SK-N-MC (cell line): ENCODE data around the gene LAMA5.

Source experiments
- DNase-seq: peaks from one replicate; pipeline ENCODE4 v3.0.0-alpha.2; 2011; ENCODE audit warnings: low read depth, low spot score
- H3K27ac ChIP-seq: fragments of 200-600 bp; sonication (generic); 2 replicates; pipeline ENCODE4 v1.5.1; 2016; ENCODE audit warnings: mixed run types
- H3K36me3 ChIP-seq: fragments of 200-600 bp; sonication (generic); 2 replicates; pipeline ENCODE4 v1.6.1; 2017; ENCODE audit warnings: antibody characterized with exemption, low read length, mixed read lengths; ENCODE audit not compliant: insufficient read depth
- H3K4me3 ChIP-seq: fragments of 200-600 bp; sonication (generic); 2 replicates; pipeline ENCODE4 v1.5.1; 2016
- H3K9ac ChIP-seq: fragments of 200-600 bp; sonication (generic); 2 replicates; pipeline ENCODE4 v1.8.0; 2017; ENCODE audit warnings: mixed run types, mixed read lengths; ENCODE audit not compliant: insufficient read length
- H3K9me3 ChIP-seq: fragments of 200-600 bp; sonication (generic); 2 replicates; pipeline ENCODE4 v1.6.1; 2017; ENCODE audit warnings: low read depth, mild to moderate bottlenecking, antibody characterized with exemption, low read length, moderate library complexity, mixed read lengths
- EZH2 ChIP-seq: fragments of 200-600 bp; sonication (generic); IDR thresholded peaks from one replicate; pipeline ENCODE4 v1.6.1; 2017; ENCODE audit warnings: antibody characterized with exemption
- FOXP2 ChIP-seq: optimal IDR thresholded peaks from 2 replicates; pipeline ENCODE3; 2011; ENCODE audit warnings: mild to moderate bottlenecking, moderate library complexity; ENCODE audit not compliant: insufficient read depth; ENCODE audit errors: extremely low read length, control extremely low read depth
- POLR2AphosphoS5 ChIP-seq: IDR thresholded peaks from 2 replicates; pipeline ENCODE4 v1.6.1; 2012; ENCODE audit warnings: mild to moderate bottlenecking, low read depth, low read length, borderline replicate concordance

LAMA5 gene

GRCh38 chr20:62332989-62333819 is 33.9 kb downstream of the LAMA5 start:
- no peak overlapping the region for H3K9ac ChIP-seq

DNA sequence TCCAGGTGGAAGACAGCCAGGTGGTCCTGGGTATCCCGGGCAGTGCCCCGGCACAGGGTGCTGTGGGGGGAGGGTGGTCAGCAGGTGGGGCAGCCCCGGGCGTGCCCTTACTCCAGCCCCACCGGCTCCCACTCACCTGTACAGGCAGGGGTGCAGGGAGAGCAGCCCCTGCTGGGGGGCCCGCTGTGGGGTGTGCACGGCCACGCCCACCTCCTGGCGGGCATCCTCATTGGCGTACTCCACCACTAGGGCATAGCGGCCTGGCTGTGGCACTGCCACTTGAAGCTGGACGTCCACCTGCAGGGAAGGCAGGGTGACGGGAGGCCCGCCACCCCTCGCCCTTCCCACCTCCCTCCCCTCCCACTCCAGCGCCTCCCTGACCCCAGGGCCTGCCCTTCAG is 34.7 kb downstream of the LAMA5 start:
- no peak overlapping the region for H3K4me3 ChIP-seq
- no peaks in the 10 kb centered on the region for H3K36me3 ChIP-seq
- no peak for DNase-seq
- H3K9ac ChIP-seq, result no peak overlapping the region
- H3K27ac ChIP-seq, result no peak overlapping the region
- H3K9me3 ChIP-seq, result no peaks in the 10 kb centered on the region
- no peak for TF ChIP-seq FOXP2
- no peak for TF ChIP-seq EZH2
- TF ChIP-seq POLR2AphosphoS5, result no peak

More at GRCh38 chr20:62332989-62333819, 33.9 kb downstream of the LAMA5 start:
- Histone ChIP-seq H3K9me3 (no peaks in the 10 kb centered on the region), H3K36me3 (no peaks in the 10 kb centered on the region), H3K27ac (no peak overlapping the region), H3K4me3 (no peak overlapping the region)
- DNase-seq, result no peak
- TF ChIP-seq POLR2AphosphoS5, result no peak
- TF ChIP-seq EZH2, result no peak
- TF ChIP-seq FOXP2, result no peak

DNA sequence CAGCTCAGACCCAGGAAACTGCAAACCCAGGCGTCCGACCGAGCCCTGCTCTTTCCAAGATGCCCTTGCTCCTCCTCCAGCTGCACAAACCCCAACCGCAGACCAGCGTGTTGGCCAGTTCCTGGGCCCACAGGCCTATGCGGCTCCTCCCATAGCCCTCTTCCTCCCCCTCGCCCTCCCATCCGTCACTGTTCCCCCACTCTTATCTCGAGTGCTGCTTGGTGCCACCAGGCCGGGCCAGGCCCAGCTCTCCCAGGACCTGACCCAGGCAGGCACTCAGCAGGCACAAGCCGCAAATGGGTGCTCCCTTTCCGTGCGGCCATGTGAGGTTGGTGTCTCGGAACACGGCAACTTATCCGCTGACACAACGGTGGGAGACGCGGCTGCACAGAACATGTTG is 35.8 kb downstream of the LAMA5 start:
- Histone ChIP-seq H3K4me3 (no peak overlapping the region), H3K27ac (no peak overlapping the region), H3K9ac (no peak overlapping the region), H3K9me3 (no peaks in the 10 kb centered on the region), H3K36me3 (no peaks in the 10 kb centered on the region)
- no peak for DNase-seq
- TF ChIP-seq EZH2 (no peak), POLR2AphosphoS5 (no peak), FOXP2 (no peak)

DNA sequence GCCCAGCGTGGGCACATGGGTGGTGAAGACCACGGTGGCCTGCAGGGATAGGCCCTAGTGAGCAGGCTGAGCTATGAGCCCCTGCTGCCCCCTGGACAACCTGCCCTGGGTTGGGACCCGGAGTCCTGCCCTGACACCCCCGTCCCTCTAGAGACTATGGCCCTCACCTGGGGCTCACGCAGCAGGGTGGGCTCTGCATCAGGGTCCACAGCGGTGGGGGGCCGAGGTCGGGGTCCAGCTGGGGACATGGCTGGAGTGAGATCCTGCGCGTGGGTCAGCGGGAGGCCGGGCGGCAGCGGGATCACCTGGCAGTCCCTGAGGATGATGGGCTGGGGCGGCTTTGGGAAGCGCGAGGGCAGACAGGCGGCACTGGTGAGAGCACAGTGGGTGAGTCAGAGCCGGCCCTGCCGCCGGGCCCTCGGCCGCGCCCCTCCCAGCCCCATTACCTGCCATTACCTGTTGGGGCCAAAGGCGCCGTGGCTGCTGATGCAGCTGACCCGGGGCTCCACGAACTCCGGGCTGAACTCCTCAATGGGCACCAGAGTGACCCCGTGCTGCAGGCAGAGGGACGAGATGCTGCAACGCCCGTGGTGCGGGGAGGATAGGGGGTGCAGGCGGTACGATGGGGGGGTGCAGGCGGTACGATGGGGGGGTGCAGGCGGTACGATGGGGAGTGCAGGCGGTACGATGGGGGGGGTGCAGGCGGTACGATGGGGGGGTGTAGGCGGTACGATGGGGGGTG is 36.4 kb downstream of the LAMA5 start:
- Histone ChIP-seq H3K9ac (no peak overlapping the region), H3K36me3 (no peaks in the 10 kb centered on the region), H3K27ac (no peak overlapping the region), H3K9me3 (no peaks in the 10 kb centered on the region), H3K4me3 (no peak overlapping the region)
- TF ChIP-seq POLR2AphosphoS5, result no peak
- TF ChIP-seq EZH2, result no peak
- TF ChIP-seq FOXP2, result no peak
- no peak for DNase-seq

DNA sequence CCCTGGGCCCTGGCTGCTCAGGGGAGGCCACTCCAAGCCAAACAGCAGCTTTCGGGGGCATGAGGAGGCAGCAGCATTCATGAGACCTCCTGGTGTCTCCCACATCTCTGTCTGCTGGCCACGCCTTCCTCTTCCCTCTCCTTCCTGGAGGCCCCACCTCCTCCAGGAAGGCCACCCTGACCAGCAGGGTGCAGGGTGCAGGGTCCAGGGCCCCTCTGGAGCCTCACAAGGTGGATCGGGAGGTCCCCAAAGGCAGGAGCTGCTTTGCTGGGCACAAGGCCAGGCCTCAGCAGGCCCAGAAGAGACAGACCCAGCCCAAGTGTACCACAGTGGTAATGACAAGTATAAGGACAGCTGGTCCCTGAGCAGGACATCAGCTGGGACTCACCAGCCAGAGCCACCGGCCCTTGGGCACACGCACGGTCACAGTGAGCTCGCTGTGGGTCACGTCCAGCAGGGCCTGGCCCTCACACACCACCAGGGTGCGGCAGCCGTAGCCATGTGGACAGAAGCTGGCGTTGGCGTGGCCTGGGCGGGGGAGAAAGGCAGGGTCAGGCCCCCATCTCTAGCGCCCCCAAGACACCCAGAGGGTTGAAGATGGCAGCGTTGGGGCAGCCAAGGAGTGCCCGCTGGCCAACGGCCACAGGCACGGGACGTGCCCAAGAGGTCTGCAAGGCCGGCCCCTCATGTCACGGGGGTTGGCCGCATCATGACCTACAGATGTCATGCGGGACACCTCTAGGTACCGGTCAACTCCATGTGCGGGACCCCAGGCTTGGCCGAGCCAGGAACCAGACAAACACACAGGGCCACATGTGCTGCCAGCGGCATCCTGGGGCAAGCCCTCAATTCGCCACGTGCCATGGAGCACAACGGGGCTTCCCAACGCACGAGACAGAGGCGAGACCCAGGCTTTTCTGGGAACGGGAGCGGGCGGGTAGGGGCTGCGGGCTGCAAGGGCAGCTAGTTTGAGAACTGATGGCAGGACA is 37.4 kb downstream of the LAMA5 start:
- H3K36me3 ChIP-seq, result no peaks in the 10 kb centered on the region
- H3K27ac ChIP-seq, result no peak overlapping the region
- TF ChIP-seq FOXP2 (no peak), EZH2 (no peak), POLR2AphosphoS5 (no peak)
- no peaks in the 10 kb centered on the region for H3K9me3 ChIP-seq
- H3K9ac ChIP-seq, result no peak overlapping the region
- DNase-seq, result no peak
- H3K4me3 ChIP-seq, result no peak overlapping the region

DNA sequence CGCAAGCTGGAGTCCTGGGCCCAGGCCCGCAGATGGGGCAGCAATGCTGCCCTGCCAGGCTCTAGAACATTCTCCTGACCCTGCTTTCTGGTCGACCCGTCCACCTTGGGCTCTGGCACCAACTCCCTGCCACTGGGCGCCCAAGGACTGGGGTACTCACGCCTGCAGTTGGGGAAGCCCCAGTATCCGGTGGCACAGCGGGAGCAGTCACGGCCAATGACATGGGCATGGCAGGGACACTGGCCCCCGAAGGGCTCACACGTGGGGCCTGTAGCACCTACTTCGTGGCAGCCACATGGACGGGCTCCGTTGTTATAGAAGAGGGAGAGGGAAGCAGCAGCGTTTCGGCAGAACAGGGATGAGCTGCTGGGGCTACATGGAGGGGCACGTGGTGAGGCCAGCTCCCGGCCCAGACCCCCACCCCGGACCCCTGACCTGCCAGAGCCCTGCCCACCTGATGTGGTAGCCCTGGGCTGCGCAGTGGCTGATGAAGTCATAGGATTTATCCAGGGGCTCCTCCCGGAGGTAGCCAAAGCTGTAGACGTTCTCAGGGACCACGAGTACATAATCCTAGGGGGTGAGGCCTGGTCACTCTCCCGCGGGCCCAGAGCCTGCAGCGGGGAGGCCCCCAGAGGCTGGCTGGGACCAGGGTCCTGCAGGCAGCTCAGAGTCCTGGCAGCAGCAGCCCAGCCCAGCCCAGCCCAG is 38.3 kb downstream of the LAMA5 start:
- TF ChIP-seq EZH2 (no peak), POLR2AphosphoS5 (no peak), FOXP2 (no peak)
- no peak for DNase-seq
- H3K27ac ChIP-seq, result no peak overlapping the region
- H3K36me3 ChIP-seq, result no peaks in the 10 kb centered on the region
- H3K9me3 ChIP-seq, result no peaks in the 10 kb centered on the region
- H3K9ac ChIP-seq, result no peak overlapping the region
- no peak overlapping the region for H3K4me3 ChIP-seq

- no peak overlapping the region for H3K4me3 ChIP-seq
- H3K9ac ChIP-seq, result no peak overlapping the region
- no peaks in the 10 kb centered on the region for H3K36me3 ChIP-seq
- DNase-seq, result no peak
- TF ChIP-seq POLR2AphosphoS5, result no peak
- TF ChIP-seq FOXP2, result no peak
- no peak for TF ChIP-seq EZH2
- H3K9me3 ChIP-seq, result no peaks in the 10 kb centered on the region
- H3K27ac ChIP-seq, result no peak overlapping the region
Observed at GRCh38 chr20:62327726-62328495, 39.2 kb downstream of the LAMA5 start.
